HG03558 (cell line): ENCODE measurements around the gene RAC2.

ENCODE experiments used
- ATAC-seq: cut with Tn5 transposase; IDR thresholded peaks from one replicate; pipeline ENCODE4 v1.9.1; 2021; ENCODE audit warnings: moderate number of reproducible peaks; ENCODE audit not compliant: unreplicated experiment; ENCODE audit errors: extremely low read depth

RAC2 gene

GRCh38 chr22:37180531-37181231 lies 63.4 kb downstream of the RAC2 start:
- ATAC-seq = no peak

- ATAC-seq = no peak
Measured at GRCh38 chr22:37179622-37180420, 64.2 kb downstream of the RAC2 start.

- no peak for ATAC-seq
Measured at GRCh38 chr22:37179126-37179470, 65.0 kb downstream of the RAC2 start.

- ATAC-seq = no peak
Measured at GRCh38 chr22:37178350-37179125, 65.5 kb downstream of the RAC2 start.

GRCh38 chr22:37177755-37178154 lies 66.3 kb downstream of the RAC2 start:
- ATAC-seq = no peak

GRCh38 chr22:37177221-37177620 lies 66.8 kb downstream of the RAC2 start:
- ATAC-seq = no peak

- no peak for ATAC-seq
Measured at GRCh38 chr22:37176464-37177061, 67.5 kb downstream of the RAC2 start.

GRCh38 chr22:37175414-37176281 lies 68.4 kb downstream of the RAC2 start:
- no peak for ATAC-seq
